WERI-Rb-1 (cell line): Measurements from ENCODE around the gene EFCAB14.
"Not testable (repeated sequence)": the region's sequence is repeated elsewhere in the genome, so short reads cannot be mapped to it uniquely, and the experiment has no call there.

Source experiments
- DNase-seq: peaks from one replicate; pipeline ENCODE4 v3.0.0-alpha.2; 2020
- H3K27ac ChIP-seq: fragments of 250-450 bp; sonication (Bioruptor Pico); 2 replicates; pipeline ENCODE4 v1.5.1; 2020; ENCODE audit warnings: mild to moderate bottlenecking, moderate library complexity
- H3K27me3 ChIP-seq: fragments of 250-450 bp; sonication (Bioruptor Pico); 2 replicates; pipeline ENCODE4 v1.5.1; 2021; ENCODE audit warnings: mild to moderate bottlenecking, low read depth, moderate library complexity; ENCODE audit not compliant: insufficient read depth, severe bottlenecking
- H3K36me3 ChIP-seq: fragments of 250-450 bp; sonication (Bioruptor Pico); 2 replicates; pipeline ENCODE4 v1.5.1; 2020; ENCODE audit warnings: mild to moderate bottlenecking, moderate library complexity
- H3K4me3 ChIP-seq: 2 replicates; pipeline ENCODE4 v1.5.1; 2011; ENCODE audit warnings: low read depth, mild to moderate bottlenecking, control low read depth, low read length
- H3K9me3 ChIP-seq: fragments of 250-450 bp; sonication (Bioruptor Pico); 2 replicates; pipeline ENCODE4 v1.5.1; 2021; ENCODE audit warnings: mild to moderate bottlenecking, moderate library complexity; ENCODE audit not compliant: severe bottlenecking
- CTCF ChIP-seq: IDR thresholded peaks from 2 replicates; pipeline ENCODE4 v1.5.1; 2011; ENCODE audit warnings: low read depth, mild to moderate bottlenecking, control low read depth, inconsistent platforms, low read length

EFCAB14 gene

GRCh38 chr1:46652321-46653100, 66.4 kb downstream of the EFCAB14 start:
- no peaks in the 10 kb centered on the region for H3K27me3 ChIP-seq
- H3K4me3 ChIP-seq = no peak overlapping the region
- peaks cover 13% of the 10 kb centered on the region for H3K36me3 ChIP-seq
- H3K9me3 ChIP-seq = peaks cover 6% of the 10 kb centered on the region
- TF ChIP-seq CTCF = no peak
- no peak overlapping the region for H3K27ac ChIP-seq
- no peak for DNase-seq

- H3K27me3 ChIP-seq, DNase-seq, H3K4me3 ChIP-seq, H3K9me3 ChIP-seq, H3K27ac ChIP-seq: not testable (repeated sequence)
- peaks cover 11% of the 10 kb centered on the region for H3K36me3 ChIP-seq
These were observed 67.8 kb downstream of the EFCAB14 start for GRCh38 chr1:46651152-46651551.

GRCh38 chr1:46650491-46650890, 68.4 kb downstream of the EFCAB14 start:
- H3K36me3 ChIP-seq = peaks cover 8% of the 10 kb centered on the region
- H3K9me3 ChIP-seq = peaks cover 6% of the 10 kb centered on the region
- no peak overlapping the region for H3K4me3 ChIP-seq
- TF ChIP-seq CTCF = no peak
- DNase-seq = no peak
- H3K27me3 ChIP-seq = no peaks in the 10 kb centered on the region
- no peak overlapping the region for H3K27ac ChIP-seq

- Histone ChIP-seq H3K27ac (no peak overlapping the region), H3K27me3 (no peaks in the 10 kb centered on the region), H3K4me3 (no peak overlapping the region), H3K36me3 (peaks cover 8% of the 10 kb centered on the region), H3K9me3 (peaks cover 6% of the 10 kb centered on the region)
- TF ChIP-seq CTCF = no peak
- DNase-seq = no peak
These were observed 69.2 kb downstream of the EFCAB14 start for GRCh38 chr1:46649764-46650163.

GRCh38 chr1:46647611-46648010, 71.3 kb downstream of the EFCAB14 start:
- no peak for TF ChIP-seq CTCF
- Histone ChIP-seq H3K4me3 (no peak overlapping the region), H3K27me3 (no peaks in the 10 kb centered on the region), H3K27ac (no peak overlapping the region), H3K9me3 (peaks cover 6% of the 10 kb centered on the region), H3K36me3 (peaks cover 8% of the 10 kb centered on the region)
- no peak for DNase-seq

- Histone ChIP-seq H3K9me3 (peaks cover 6% of the 10 kb centered on the region), H3K36me3 (peaks cover 8% of the 10 kb centered on the region), H3K4me3 (no peak overlapping the region), H3K27ac (no peak overlapping the region), H3K27me3 (no peaks in the 10 kb centered on the region)
- TF ChIP-seq CTCF = no peak
- no peak for DNase-seq
These were observed 72.1 kb downstream of the EFCAB14 start for GRCh38 chr1:46646844-46647243.
